KOPT-K1 (cell line): ENCODE data around the gene TMEM108.

ENCODE experiments used
- H3K27ac ChIP-seq: fragments of 200-600 bp; sonication (generic); 2 replicates; pipeline ENCODE4 v1.5.1; 2016; ENCODE audit warnings: antibody characterized with exemption, mild to moderate bottlenecking, low read depth, low read length; ENCODE audit not compliant: poor library complexity, severe bottlenecking
- H3K36me3 ChIP-seq: fragments of 200-600 bp; sonication (generic); 2 replicates; pipeline ENCODE4 v1.5.1; 2017; ENCODE audit warnings: antibody characterized with exemption, mild to moderate bottlenecking, low read length, moderate library complexity; ENCODE audit not compliant: insufficient read depth
- H3K9me3 ChIP-seq: fragments of 200-600 bp; sonication (generic); 2 replicates; pipeline ENCODE4 v1.5.1; 2017; ENCODE audit warnings: antibody characterized with exemption, low read length, mild to moderate bottlenecking; ENCODE audit not compliant: insufficient read depth, poor library complexity, severe bottlenecking

The TMEM108 gene

GRCh38 chr3:133040696-133041523, 2.7 kb downstream of the TMEM108 start:
- H3K36me3 ChIP-seq, result no peaks in the 10 kb centered on the region
- no peak overlapping the region for H3K27ac ChIP-seq
- no peaks in the 10 kb centered on the region for H3K9me3 ChIP-seq

- H3K27ac ChIP-seq, result no peak overlapping the region
- no peaks in the 10 kb centered on the region for H3K36me3 ChIP-seq
- H3K9me3 ChIP-seq, result no peaks in the 10 kb centered on the region
Measured at GRCh38 chr3:133041524-133041829, 3.3 kb downstream of the TMEM108 start.

GRCh38 chr3:133042778-133043177, 4.6 kb downstream of the TMEM108 start:
- Histone ChIP-seq H3K27ac (no peak overlapping the region), H3K36me3 (no peaks in the 10 kb centered on the region), H3K9me3 (no peaks in the 10 kb centered on the region)

- H3K9me3 ChIP-seq, result no peaks in the 10 kb centered on the region
- H3K27ac ChIP-seq, result no peak overlapping the region
Measured at GRCh38 chr3:133047980-133048379, 9.8 kb downstream of the TMEM108 start.

GRCh38 chr3:133049491-133049890, 11.3 kb downstream of the TMEM108 start:
- H3K27ac ChIP-seq, result no peak overlapping the region
- no peaks in the 10 kb centered on the region for H3K36me3 ChIP-seq
- no peaks in the 10 kb centered on the region for H3K9me3 ChIP-seq

More at GRCh38 chr3:133047980-133048379, 9.8 kb downstream of the TMEM108 start:
- H3K36me3 ChIP-seq, result no peaks in the 10 kb centered on the region

GRCh38 chr3:133050891-133051290, 12.7 kb downstream of the TMEM108 start:
- no peaks in the 10 kb centered on the region for H3K9me3 ChIP-seq
- H3K36me3 ChIP-seq, result no peaks in the 10 kb centered on the region

GRCh38 chr3:133053532-133053931, 15.3 kb downstream of the TMEM108 start:
- Histone ChIP-seq H3K36me3 (no peaks in the 10 kb centered on the region), H3K9me3 (no peaks in the 10 kb centered on the region), H3K27ac (no peak overlapping the region)

More at GRCh38 chr3:133050891-133051290, 12.7 kb downstream of the TMEM108 start:
- H3K27ac ChIP-seq, result no peak overlapping the region

- no peaks in the 10 kb centered on the region for H3K36me3 ChIP-seq
- H3K27ac ChIP-seq, result no peak overlapping the region
- H3K9me3 ChIP-seq, result no peaks in the 10 kb centered on the region
Measured at GRCh38 chr3:133054586-133054985, 16.4 kb downstream of the TMEM108 start.

GRCh38 chr3:133055339-133055738, 17.1 kb downstream of the TMEM108 start:
- Histone ChIP-seq H3K36me3 (no peaks in the 10 kb centered on the region), H3K9me3 (no peaks in the 10 kb centered on the region), H3K27ac (no peak overlapping the region)

GRCh38 chr3:133058243-133058642, 20.1 kb downstream of the TMEM108 start:
- no peaks in the 10 kb centered on the region for H3K36me3 ChIP-seq
- H3K27ac ChIP-seq, result no peak overlapping the region
- no peaks in the 10 kb centered on the region for H3K9me3 ChIP-seq

GRCh38 chr3:133058831-133059230, 20.6 kb downstream of the TMEM108 start:
- H3K27ac ChIP-seq, result no peak overlapping the region
- H3K36me3 ChIP-seq, result no peaks in the 10 kb centered on the region
- H3K9me3 ChIP-seq, result no peaks in the 10 kb centered on the region

- no peaks in the 10 kb centered on the region for H3K9me3 ChIP-seq
- H3K27ac ChIP-seq, result no peak overlapping the region
- H3K36me3 ChIP-seq, result no peaks in the 10 kb centered on the region
Measured at GRCh38 chr3:133065193-133065961, 27.2 kb downstream of the TMEM108 start.

- Histone ChIP-seq H3K9me3 (no peaks in the 10 kb centered on the region), H3K36me3 (no peaks in the 10 kb centered on the region), H3K27ac (no peak overlapping the region)
Measured at GRCh38 chr3:133066026-133066425, 27.8 kb downstream of the TMEM108 start.

GRCh38 chr3:133069556-133070286, 31.5 kb downstream of the TMEM108 start:
- Histone ChIP-seq H3K27ac (no peak overlapping the region), H3K9me3 (no peaks in the 10 kb centered on the region), H3K36me3 (no peaks in the 10 kb centered on the region)

- Histone ChIP-seq H3K36me3 (no peaks in the 10 kb centered on the region), H3K9me3 (no peaks in the 10 kb centered on the region), H3K27ac (no peak overlapping the region)
Measured at GRCh38 chr3:133074977-133075376, 36.8 kb downstream of the TMEM108 start.
